Stimulated activated CD4-positive, alpha-beta T cell treated with anti-CD3 and anti-CD28 coated beads, Interleukin-1b, Interleukin-23, amount 100 ng/mL, for 4 hours (primary cell): ENCODE measurements around the gene RREB1.

Source experiments
- DNase-seq, 2 donors: peaks; one replicate each; pipeline ENCODE4 v3.0.0-alpha.2; 2020; ENCODE audit warnings: low read depth in 2 of 2

Gene RREB1

GRCh38 chr6:7163661-7164071, 55.9 kb downstream of the RREB1 start:
- DNase-seq: no peak

GRCh38 chr6:7164536-7165001, 56.8 kb downstream of the RREB1 start:
- no peak for DNase-seq

- no peak for DNase-seq
Observed at GRCh38 chr6:7165002-7165889, 57.5 kb downstream of the RREB1 start.

- DNase-seq: no peak
Observed at GRCh38 chr6:7165890-7166267, 58.1 kb downstream of the RREB1 start.

GRCh38 chr6:7166410-7167293, 58.9 kb downstream of the RREB1 start:
- DNase-seq: no peak

- DNase-seq: no peak
Observed at GRCh38 chr6:7169296-7169721, 61.5 kb downstream of the RREB1 start.

GRCh38 chr6:7170117-7170732, 62.5 kb downstream of the RREB1 start:
- DNase-seq: no peak

GRCh38 chr6:7171119-7171518, 63.4 kb downstream of the RREB1 start:
- DNase-seq: no peak

GRCh38 chr6:7171733-7172132, 64.0 kb downstream of the RREB1 start:
- DNase-seq: no peak

GRCh38 chr6:7172649-7173048, 64.9 kb downstream of the RREB1 start:
- DNase-seq: no peak

- no peak for DNase-seq
Observed at GRCh38 chr6:7173843-7174503, 66.2 kb downstream of the RREB1 start.

GRCh38 chr6:7175462-7175861, 67.7 kb downstream of the RREB1 start:
- no peak for DNase-seq

GRCh38 chr6:7176208-7176607, 68.4 kb downstream of the RREB1 start:
- DNase-seq: no peak

- DNase-seq: no peak
Observed at GRCh38 chr6:7178280-7178679, 70.5 kb downstream of the RREB1 start.

GRCh38 chr6:7180751-7181150, 73.0 kb downstream of the RREB1 start:
- DNase-seq: no peak

GRCh38 chr6:7183707-7184106, 75.9 kb downstream of the RREB1 start:
- no peak for DNase-seq

- DNase-seq: no peak
Observed at GRCh38 chr6:7184502-7184901, 76.7 kb downstream of the RREB1 start.

- no peak for DNase-seq
Observed at GRCh38 chr6:7185561-7185960, 77.8 kb downstream of the RREB1 start.

- no peak for DNase-seq
Observed at GRCh38 chr6:7188492-7188891, 80.7 kb downstream of the RREB1 start.

- DNase-seq: no peak
Observed at GRCh38 chr6:7189101-7189758, 81.5 kb downstream of the RREB1 start.

GRCh38 chr6:7190791-7191190, 83.0 kb downstream of the RREB1 start:
- no peak for DNase-seq
